Activated CD8-positive, alpha-beta T cell treated with anti-CD3 and anti-CD28 coated beads, Interleukin-2, amount 10 ng/mL, durations not matched to agents 7 days and 5 days (primary cell): ENCODE data around the gene MRPS25. TPM values are rescaled to one million over a fixed set of nuclear protein-coding genes. Genes with fewer than 3 reads are reported as not detected.

Source experiments
- ATAC-seq: fragments of 150-1000 bp; cut with Tn5 transposase; one replicate; pipeline ENCODE4 v1.10.0; 2021; ENCODE audit warnings: moderate library complexity
- CTCF ChIA-PET: fragments of 350-600 bp; sonication (Branson Sonifier 250); formaldehyde crosslinking; loops from one replicate; lab custom pipeline; 2021; ENCODE audit warnings: antibody characterized with exemption; lab: Charles Lee
- POLR2A ChIA-PET: fragments of 350-600 bp; sonication (Branson Sonifier 250); formaldehyde crosslinking; loops from one replicate; lab custom pipeline; 2021; ENCODE audit warnings: antibody characterized with exemption; lab: Charles Lee
- DNase-seq: peaks from one replicate; pipeline ENCODE4 v3.0.0-alpha.2; 2020
- H3K27ac Mint-ChIP-seq: one replicate; pipeline ENCODE4 v1.8.0; 2021; ENCODE audit warnings: mild to moderate bottlenecking, mixed read lengths
- H3K27me3 Mint-ChIP-seq: one replicate; pipeline ENCODE4 v1.8.0; 2021; ENCODE audit warnings: low read depth, mixed read lengths
- H3K36me3 Mint-ChIP-seq: one replicate; pipeline ENCODE4 v1.8.0; 2021; ENCODE audit warnings: low read depth, mixed read lengths
- H3K4me1 Mint-ChIP-seq: one replicate; pipeline ENCODE4 v1.8.0; 2021; ENCODE audit warnings: low read depth, mixed read lengths
- H3K4me3 Mint-ChIP-seq: one replicate; pipeline ENCODE4 v1.8.0; 2021; ENCODE audit warnings: mild to moderate bottlenecking, mixed read lengths
- H3K9me3 Mint-ChIP-seq: one replicate; pipeline ENCODE4 v1.8.0; 2022; ENCODE audit warnings: mixed read lengths; ENCODE audit not compliant: insufficient read depth
- total RNA-seq, 2 experiments: library from RNA; stranded (reverse); gene quantifications; one replicate each; pipeline ENCODE4 v1.2.3, GENCODE V29; 2021

MRPS25 gene
- total RNA-seq, 2 experiments from 2014 or later = 58.5 to 64.6 TPM

- POLR2A ChIA-PET = no interaction called here
- Mint-ChIP-seq H3K9me3 (no peaks in the 10 kb centered on the region), H3K4me3 (no peak overlapping the region), H3K27me3 (no peaks in the 10 kb centered on the region), H3K27ac (no peak overlapping the region), H3K4me1 (peaks cover 6% of the 10 kb centered on the region), H3K36me3 (peaks cover 74% of the 10 kb centered on the region)
- DNase-seq (no peak), ATAC-seq (no peak)
- CTCF ChIA-PET = interaction anchor here (1.7 kb wide), 1 partner anchor 65 kb away, joined by 3 read pairs; no protein-coding TSS in a partner anchor
Observed at GRCh38 chr3:15043408-15044171, 21.5 kb downstream of the MRPS25 start.

- ATAC-seq (no peak), DNase-seq (no peak)
- H3K4me3 Mint-ChIP-seq = no peak overlapping the region
- H3K27me3 Mint-ChIP-seq = no peaks in the 10 kb centered on the region
- no peaks in the 10 kb centered on the region for H3K9me3 Mint-ChIP-seq
- peaks cover 6% of the 10 kb centered on the region for H3K4me1 Mint-ChIP-seq
- ChIA-PET POLR2A (no interaction called here), CTCF (interaction anchor here (1.7 to 2.4 kb wide), 2 partner anchors 9 to 66 kb away, joined by 3 to 7 read pairs; no protein-coding TSS in a partner anchor)
- H3K36me3 Mint-ChIP-seq = peaks cover 75% of the 10 kb centered on the region
- no peak overlapping the region for H3K27ac Mint-ChIP-seq
Observed at GRCh38 chr3:15042936-15043335, 22.2 kb downstream of the MRPS25 start.

GRCh38 chr3:15041950-15042349, 23.2 kb downstream of the MRPS25 start:
- Mint-ChIP-seq H3K27ac (no peak overlapping the region), H3K36me3 (peaks cover 79% of the 10 kb centered on the region), H3K4me1 (peaks cover 6% of the 10 kb centered on the region), H3K4me3 (no peak overlapping the region), H3K27me3 (no peaks in the 10 kb centered on the region), H3K9me3 (no peaks in the 10 kb centered on the region)
- POLR2A ChIA-PET = no interaction called here
- no peak for DNase-seq
- CTCF ChIA-PET = interaction anchor here (2.4 kb wide), 1 partner anchor 10 kb away, joined by 7 read pairs; no protein-coding TSS in a partner anchor
- no peak for ATAC-seq

GRCh38 chr3:15040844-15041243, 24.3 kb downstream of the MRPS25 start:
- H3K4me3 Mint-ChIP-seq = no peak overlapping the region
- H3K9me3 Mint-ChIP-seq = no peaks in the 10 kb centered on the region
- H3K4me1 Mint-ChIP-seq = peaks cover 6% of the 10 kb centered on the region
- peaks cover 73% of the 10 kb centered on the region for H3K36me3 Mint-ChIP-seq
- ChIA-PET CTCF (interaction anchor here (2.4 kb wide), 1 partner anchor 11 kb away, joined by 7 read pairs; no protein-coding TSS in a partner anchor), POLR2A (no interaction called here)
- H3K27me3 Mint-ChIP-seq = no peaks in the 10 kb centered on the region
- no peak overlapping the region for H3K27ac Mint-ChIP-seq
- no peak for ATAC-seq
- DNase-seq = no peak

GRCh38 chr3:15038306-15038705, 26.8 kb downstream of the MRPS25 start:
- no peaks in the 10 kb centered on the region for H3K9me3 Mint-ChIP-seq
- H3K4me3 Mint-ChIP-seq = no peak overlapping the region
- no peak for ATAC-seq
- H3K4me1 Mint-ChIP-seq = no peaks in the 10 kb centered on the region
- ChIA-PET CTCF (interaction anchor here (0.9 to 1.2 kb wide), 2 partner anchors 13 to 27 kb away, joined by 3 to 5 read pairs; partner anchors contain the start of gene MRPS25), POLR2A (no interaction called here)
- peaks cover 64% of the 10 kb centered on the region for H3K36me3 Mint-ChIP-seq
- no peak for DNase-seq
- H3K27ac Mint-ChIP-seq = peak overlapping the region; percentile 27
- H3K27me3 Mint-ChIP-seq = no peaks in the 10 kb centered on the region

- ChIA-PET CTCF (no interaction called here), POLR2A (no interaction called here)
- H3K9me3 Mint-ChIP-seq = no peaks in the 10 kb centered on the region
- H3K27ac Mint-ChIP-seq = no peak overlapping the region
- no peaks in the 10 kb centered on the region for H3K27me3 Mint-ChIP-seq
- peaks cover 58% of the 10 kb centered on the region for H3K36me3 Mint-ChIP-seq
- no peak overlapping the region for H3K4me3 Mint-ChIP-seq
- DNase-seq = no peak
- no peak for ATAC-seq
- no peaks in the 10 kb centered on the region for H3K4me1 Mint-ChIP-seq
Observed at GRCh38 chr3:15033103-15033502, 32.0 kb downstream of the MRPS25 start.

GRCh38 chr3:15032650-15033049, 32.5 kb downstream of the MRPS25 start:
- H3K36me3 Mint-ChIP-seq = peaks cover 55% of the 10 kb centered on the region
- ChIA-PET CTCF (no interaction called here), POLR2A (no interaction called here)
- no peaks in the 10 kb centered on the region for H3K4me1 Mint-ChIP-seq
- H3K4me3 Mint-ChIP-seq = no peak overlapping the region
- ATAC-seq (no peak), DNase-seq (no peak)
- no peaks in the 10 kb centered on the region for H3K9me3 Mint-ChIP-seq
- no peak overlapping the region for H3K27ac Mint-ChIP-seq
- no peaks in the 10 kb centered on the region for H3K27me3 Mint-ChIP-seq

GRCh38 chr3:15029625-15030024, 35.5 kb downstream of the MRPS25 start:
- H3K36me3 Mint-ChIP-seq = peaks cover 55% of the 10 kb centered on the region
- CTCF ChIA-PET = interaction anchor here (0.9 to 1.7 kb wide), 2 partner anchors 9 to 22 kb away, joined by 3 to 4 read pairs; no protein-coding TSS in a partner anchor
- POLR2A ChIA-PET = no interaction called here

GRCh38 chr3:15023719-15024118, 41.4 kb downstream of the MRPS25 start:
- no peaks in the 10 kb centered on the region for H3K27me3 Mint-ChIP-seq
- POLR2A ChIA-PET = interaction anchor here (0.5 kb wide), 1 partner anchor 21 kb away, joined by 4 read pairs; no protein-coding TSS in a partner anchor
- DNase-seq (no peak), ATAC-seq (no peak)
- no peak overlapping the region for H3K27ac Mint-ChIP-seq
- CTCF ChIA-PET = interaction anchor here (1.1 to 1.5 kb wide), 2 partner anchors 28 to 44 kb away, joined by 3 read pairs; no protein-coding TSS in a partner anchor
- H3K36me3 Mint-ChIP-seq = peaks cover 54% of the 10 kb centered on the region
- H3K9me3 Mint-ChIP-seq = no peaks in the 10 kb centered on the region
- no peak overlapping the region for H3K4me3 Mint-ChIP-seq
- H3K4me1 Mint-ChIP-seq = peaks cover 8% of the 10 kb centered on the region

More at GRCh38 chr3:15029625-15030024, 35.5 kb downstream of the MRPS25 start:
- ATAC-seq (no peak), DNase-seq (no peak)
- no peak overlapping the region for H3K4me3 Mint-ChIP-seq
- no peaks in the 10 kb centered on the region for H3K27me3 Mint-ChIP-seq
- no peaks in the 10 kb centered on the region for H3K9me3 Mint-ChIP-seq
- no peak overlapping the region for H3K27ac Mint-ChIP-seq
- no peaks in the 10 kb centered on the region for H3K4me1 Mint-ChIP-seq

GRCh38 chr3:15023249-15023648, 41.9 kb downstream of the MRPS25 start:
- ChIA-PET CTCF (interaction anchor here (1.1 to 1.5 kb wide), 2 partner anchors 28 to 45 kb away, joined by 3 read pairs; no protein-coding TSS in a partner anchor), POLR2A (no interaction called here)
- Mint-ChIP-seq H3K4me1 (peaks cover 8% of the 10 kb centered on the region), H3K27me3 (no peaks in the 10 kb centered on the region), H3K36me3 (peaks cover 51% of the 10 kb centered on the region), H3K9me3 (no peaks in the 10 kb centered on the region), H3K4me3 (no peak overlapping the region), H3K27ac (no peak overlapping the region)
- DNase-seq (no peak), ATAC-seq (no peak)

- no peak overlapping the region for H3K27ac Mint-ChIP-seq
- CTCF ChIA-PET = no interaction called here
Observed at GRCh38 chr3:15017191-15017590, 47.9 kb downstream of the MRPS25 start.

GRCh38 chr3:15015456-15015855, 49.7 kb downstream of the MRPS25 start:
- no peak for ATAC-seq
- Mint-ChIP-seq H3K9me3 (no peaks in the 10 kb centered on the region), H3K4me1 (no peaks in the 10 kb centered on the region), H3K36me3 (peaks cover 53% of the 10 kb centered on the region), H3K27me3 (no peaks in the 10 kb centered on the region), H3K4me3 (no peak overlapping the region), H3K27ac (no peak overlapping the region)
- ChIA-PET POLR2A (interaction anchor here (0.7 kb wide), 1 partner anchor 69 kb away, joined by 3 read pairs; no protein-coding TSS in a partner anchor), CTCF (interaction anchor here (1.0 kb wide), 1 partner anchor 36 kb away, joined by 3 read pairs; no protein-coding TSS in a partner anchor)
- DNase-seq = no peak

More at GRCh38 chr3:15017191-15017590, 47.9 kb downstream of the MRPS25 start:
- H3K4me3 Mint-ChIP-seq = no peak overlapping the region
- ATAC-seq (no peak), DNase-seq (no peak)
- H3K27me3 Mint-ChIP-seq = no peaks in the 10 kb centered on the region
- no peaks in the 10 kb centered on the region for H3K9me3 Mint-ChIP-seq
- H3K36me3 Mint-ChIP-seq = peaks cover 58% of the 10 kb centered on the region
- H3K4me1 Mint-ChIP-seq = no peaks in the 10 kb centered on the region
- POLR2A ChIA-PET = no interaction called here
